ENCODE measurements around the gene WDR49.

GRCh38 chr3:167694121-167694520 is 40.4 kb upstream of the WDR49 start:
- TF ChIP-seq CTCF (IDR thresholded peaks at IDR 0.05) (no peak), EZH2 (IDR thresholded peaks at IDR 0.05; ENCODE audit: borderline replicate concordance, insufficient read depth, low read depth, low read length, poor library complexity, severe bottlenecking) (no peak)

Data from B cell (primary cell).